Gastroesophageal sphincter (tissue), 3 donors: ENCODE results near the gene ATP6V1E1.

Experiments
- CTCF ChIP-seq, 4 experiments: fragments of 200-600 bp in 2 of 4; fragments of 450-650 bp in 2 of 4; sonication (generic) in 1 of 4; IDR thresholded peaks; one replicate each; pipeline ENCODE4 v1.5.1; 2017 to 2019; ENCODE audit warnings: antibody characterized with exemption in 4 of 4, mild to moderate bottlenecking in 2 of 4, moderate library complexity in 2 of 4
- EP300 ChIP-seq: sonication (generic); formaldehyde crosslinking; IDR thresholded peaks from one replicate; pipeline ENCODE4 v1.6.1; 2017; ENCODE audit warnings: antibody characterized with exemption, mild to moderate bottlenecking
- POLR2A ChIP-seq, 2 donors: fragments of 450-650 bp; IDR thresholded peaks; one replicate each; pipeline ENCODE4 v1.6.1; 2017; ENCODE audit warnings: antibody characterized with exemption in 2 of 2, mild to moderate bottlenecking in 2 of 2, moderate library complexity in 1 of 2
- POLR2AphosphoS5 ChIP-seq: sonication (generic); formaldehyde crosslinking; IDR thresholded peaks from one replicate; pipeline ENCODE4 v1.6.1; 2017; ENCODE audit warnings: antibody characterized with exemption

DNA sequence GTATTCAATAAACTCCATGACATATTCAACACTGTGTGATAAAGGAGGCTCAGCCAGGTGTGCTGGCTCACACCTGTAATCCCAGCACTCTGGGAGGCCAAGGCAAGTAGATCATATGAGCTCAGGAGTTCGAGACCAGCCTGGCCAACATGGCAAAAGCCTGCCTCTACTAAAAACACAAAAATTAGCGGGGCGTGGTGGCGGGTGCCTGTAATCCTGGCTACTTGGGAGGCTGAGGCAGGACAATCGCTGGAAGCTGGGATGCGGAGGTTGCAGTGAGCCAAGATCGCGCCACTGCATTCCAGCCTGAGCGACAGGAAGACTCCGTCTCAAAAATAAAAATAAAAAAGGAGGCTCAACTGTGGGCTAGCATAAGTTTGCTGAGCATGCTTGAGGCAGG lies 69.4 kb downstream of the ATP6V1E1 start:
- TF ChIP-seq CTCF (IDR thresholded peaks at IDR 0.05) = no peak
- TF ChIP-seq POLR2A (IDR thresholded peaks at IDR 0.05) = no peak
- TF ChIP-seq POLR2AphosphoS5 = no peak
- TF ChIP-seq EP300 = no peak
